ENCODE data around the gene CD82. TPM values are rescaled to one million over a fixed set of nuclear protein-coding genes. Genes with fewer than 3 reads are reported as not detected.

Gene CD82
- total and polyA plus RNA-seq, 2 of the 13 experiments (the other 11 are each of a cell fraction or from before 2014, with no cell fraction given) = 0.05 TPM; not detected in 1

- H3K27ac ChIP-seq (ENCODE audit: extremely low read length, insufficient read depth, low read length) = no peak overlapping the region
- no peak overlapping the region for H3K9ac ChIP-seq (ENCODE audit: insufficient read depth, low read depth, low read length)
- no peaks in the 10 kb centered on the region for H3K9me3 ChIP-seq (ENCODE audit: low read length)
- peaks cover 0 to 1% of the 10 kb centered on the region in 2 experiments; a peak in 2 of 5 replicates for H3K27me3 ChIP-seq (ENCODE audit: control insufficient read depth in 1 of 2, insufficient read depth in 2 of 2, low read length in 2 of 2)
- no peaks in the 10 kb centered on the region for H3K79me2 ChIP-seq (ENCODE audit: insufficient read depth, low read length)
- intact Hi-C loops (cut with micrococcal nuclease; ENCODE audit: unreplicated experiment) = no loop called here
- FAIRE-seq = no peak
- ChIA-PET POLR2A (no interaction called here), CTCF (ENCODE audit: low intra/inter-chr PET ratio, low total read pairs) (interaction anchor here (2.1 to 2.9 kb wide), 3 partner anchors 16 to 445 kb away, joined by 11 to 20 read pairs (median 17); partner anchors contain the start of gene EXT2)
- WGBS (ENCODE audit: low lambda C conversion rate) = 20% methylated on average over 1 of the region's 7 CpGs
- no peak overlapping the region for H2AFZ ChIP-seq (ENCODE audit: low read length)
- no peak for DNase-seq (ENCODE audit: low spot score)
- TF ChIP-seq ZSCAN20 (CRISPR knock-in tag; IDR thresholded peaks at IDR 0.05; ENCODE audit: borderline replicate concordance) (no peak), ZNF253 (CRISPR knock-in tag; IDR thresholded peaks at IDR 0.05; ENCODE audit: borderline replicate concordance) (no peak), ZNF496 (CRISPR knock-in tag; IDR thresholded peaks at IDR 0.05; ENCODE audit: insufficient replicate concordance) (no peak), NONO (IDR thresholded peaks at IDR 0.05) (no peak), NONO (CRISPR knock-in tag; conservative IDR thresholded peaks at IDR 0.05) (no peak), ZNF644 (CRISPR knock-in tag; IDR thresholded peaks at IDR 0.05; ENCODE audit: low read depth) (no peak), ZBTB20 (CRISPR knock-in tag; IDR thresholded peaks at IDR 0.05; ENCODE audit: borderline replicate concordance, low read depth) (no peak)
- TF ChIP-seq, protein P1, sequence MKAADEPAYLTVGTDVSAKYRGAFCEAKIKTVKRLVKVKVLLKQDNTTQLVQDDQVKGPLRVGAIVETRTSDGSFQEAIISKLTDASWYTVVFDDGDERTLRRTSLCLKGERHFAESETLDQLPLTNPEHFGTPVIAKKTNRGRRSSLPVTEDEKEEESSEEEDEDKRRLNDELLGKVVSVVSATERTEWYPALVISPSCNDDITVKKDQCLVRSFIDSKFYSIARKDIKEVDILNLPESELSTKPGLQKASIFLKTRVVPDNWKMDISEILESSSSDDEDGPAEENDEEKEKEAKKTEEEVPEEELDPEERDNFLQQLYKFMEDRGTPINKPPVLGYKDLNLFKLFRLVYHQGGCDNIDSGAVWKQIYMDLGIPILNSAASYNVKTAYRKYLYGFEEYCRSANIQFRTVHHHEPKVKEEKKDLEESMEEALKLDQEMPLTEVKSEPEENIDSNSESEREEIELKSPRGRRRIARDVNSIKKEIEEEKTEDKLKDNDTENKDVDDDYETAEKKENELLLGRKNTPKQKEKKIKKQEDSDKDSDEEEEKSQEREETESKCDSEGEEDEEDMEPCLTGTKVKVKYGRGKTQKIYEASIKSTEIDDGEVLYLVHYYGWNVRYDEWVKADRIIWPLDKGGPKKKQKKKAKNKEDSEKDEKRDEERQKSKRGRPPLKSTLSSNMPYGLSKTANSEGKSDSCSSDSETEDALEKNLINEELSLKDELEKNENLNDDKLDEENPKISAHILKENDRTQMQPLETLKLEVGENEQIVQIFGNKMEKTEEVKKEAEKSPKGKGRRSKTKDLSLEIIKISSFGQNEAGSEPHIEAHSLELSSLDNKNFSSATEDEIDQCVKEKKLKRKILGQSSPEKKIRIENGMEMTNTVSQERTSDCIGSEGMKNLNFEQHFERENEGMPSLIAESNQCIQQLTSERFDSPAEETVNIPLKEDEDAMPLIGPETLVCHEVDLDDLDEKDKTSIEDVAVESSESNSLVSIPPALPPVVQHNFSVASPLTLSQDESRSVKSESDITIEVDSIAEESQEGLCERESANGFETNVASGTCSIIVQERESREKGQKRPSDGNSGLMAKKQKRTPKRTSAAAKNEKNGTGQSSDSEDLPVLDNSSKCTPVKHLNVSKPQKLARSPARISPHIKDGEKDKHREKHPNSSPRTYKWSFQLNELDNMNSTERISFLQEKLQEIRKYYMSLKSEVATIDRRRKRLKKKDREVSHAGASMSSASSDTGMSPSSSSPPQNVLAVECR (CRISPR knock-in tag; IDR thresholded peaks at IDR 0.05; ENCODE audit: borderline replicate concordance) = no peak
- in situ Hi-C loops (cut with HindIII; ENCODE audit: extremely low pct_ligation_motif_present, low pct_unique_long_range_greater_than_20kb) = loop anchor here (10.0 to 25.0 kb wide), 2 partner anchors 253 to 445 kb away; partner anchors contain the start of gene EXT2
- no peaks in the 10 kb centered on the region for H3K36me3 ChIP-seq (replicated peaks in 1 of 2; ENCODE audit: control insufficient read depth in 1 of 2, insufficient read depth in 2 of 2, low read length in 2 of 2)
- BruUV-seq (replicated peaks) = no TSS peak
- no peaks in the 10 kb centered on the region for H4K20me1 ChIP-seq (ENCODE audit: insufficient read depth, low read length)
- H3K4me3 ChIP-seq (replicated peaks in 1 of 3; ENCODE audit: insufficient read depth in 1 of 3, low read depth in 2 of 3, low read length in 3 of 3) = no peak overlapping the region
- ATAC-seq = no peak
- no peaks in the 10 kb centered on the region for H3K4me1 ChIP-seq (ENCODE audit: insufficient read depth, low read length)
- no peak overlapping the region for H3K4me2 ChIP-seq (ENCODE audit: low read depth, low read length)
These were observed 25.5 kb upstream of the CD82 start for GRCh38 chr11:44539971-44540370.
